Stomach (tissue), 4 donors: ENCODE results near the gene HOXB8.

Experiments
- POLR2A ChIP-seq, 4 donors: fragments of 450-650 bp; IDR thresholded peaks; one replicate each; pipeline ENCODE4 v1.6.1; 2016; ENCODE audit warnings: antibody characterized with exemption in 4 of 4, control low read depth in 2 of 4, mild to moderate bottlenecking in 1 of 4, moderate library complexity in 1 of 4
- POLR2AphosphoS5 ChIP-seq, 3 donors: sonication (generic); formaldehyde crosslinking; IDR thresholded peaks; one replicate each; pipeline ENCODE4 v1.6.1; 2016; ENCODE audit warnings: antibody characterized with exemption in 3 of 3
- TF ChIP-seq, protein P1 (sequence below), 7 experiments: fragments of 450-650 bp in 4 of 7; fragments of 200-600 bp in 3 of 7; sonication (generic) in 3 of 7; IDR thresholded peaks; one replicate each; pipeline ENCODE4 v1.5.1; 2016 to 2019; ENCODE audit warnings: antibody characterized with exemption in 7 of 7, control low read depth in 2 of 7, mild to moderate bottlenecking in 1 of 7

GRCh38 chr17:48566717-48567116 lies 48.4 kb downstream of the HOXB8 start:
- TF ChIP-seq, protein P1, sequence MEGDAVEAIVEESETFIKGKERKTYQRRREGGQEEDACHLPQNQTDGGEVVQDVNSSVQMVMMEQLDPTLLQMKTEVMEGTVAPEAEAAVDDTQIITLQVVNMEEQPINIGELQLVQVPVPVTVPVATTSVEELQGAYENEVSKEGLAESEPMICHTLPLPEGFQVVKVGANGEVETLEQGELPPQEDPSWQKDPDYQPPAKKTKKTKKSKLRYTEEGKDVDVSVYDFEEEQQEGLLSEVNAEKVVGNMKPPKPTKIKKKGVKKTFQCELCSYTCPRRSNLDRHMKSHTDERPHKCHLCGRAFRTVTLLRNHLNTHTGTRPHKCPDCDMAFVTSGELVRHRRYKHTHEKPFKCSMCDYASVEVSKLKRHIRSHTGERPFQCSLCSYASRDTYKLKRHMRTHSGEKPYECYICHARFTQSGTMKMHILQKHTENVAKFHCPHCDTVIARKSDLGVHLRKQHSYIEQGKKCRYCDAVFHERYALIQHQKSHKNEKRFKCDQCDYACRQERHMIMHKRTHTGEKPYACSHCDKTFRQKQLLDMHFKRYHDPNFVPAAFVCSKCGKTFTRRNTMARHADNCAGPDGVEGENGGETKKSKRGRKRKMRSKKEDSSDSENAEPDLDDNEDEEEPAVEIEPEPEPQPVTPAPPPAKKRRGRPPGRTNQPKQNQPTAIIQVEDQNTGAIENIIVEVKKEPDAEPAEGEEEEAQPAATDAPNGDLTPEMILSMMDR (IDR thresholded peaks at IDR 0.05), result no peak
- TF ChIP-seq POLR2AphosphoS5 (IDR thresholded peaks at IDR 0.05) (no peak), POLR2A (IDR thresholded peaks at IDR 0.05) (no peak)
